Psoas muscle (tissue), 8 donors: ENCODE measurements around the gene CTBP2. TPM values are rescaled to one million over a fixed set of nuclear protein-coding genes. Genes with fewer than 3 reads are reported as not detected.

Experiments
- ATAC-seq, 4 donors: fragments of 200-7000 bp; cut with Tn5 transposase; one replicate each; pipeline ENCODE4 v1.9.1; 2020; ENCODE audit warnings: moderate library complexity in 3 of 4, mild to moderate bottlenecking in 2 of 4
- DNase-seq, 2 donors: peaks; one replicate each; pipeline ENCODE4 v3.0.0-alpha.2; 2020
- H3K27ac ChIP-seq: fragments of 200-600 bp; one replicate; pipeline ENCODE4 v1.8.0; 2022
- H3K27me3 ChIP-seq, 3 donors: fragments of 200-600 bp in 1 of 3; one replicate each; pipeline versions ENCODE4 v1.6.1 to v1.8.0; 2013 to 2022; ENCODE audit warnings: low read length in 2 of 3, mild to moderate bottlenecking in 2 of 3, moderate library complexity in 1 of 3; ENCODE audit not compliant: insufficient read depth in 3 of 3
- H3K36me3 ChIP-seq, 2 donors: fragments of 200-600 bp in 1 of 2; one replicate each; pipeline versions ENCODE4 v1.6.1 to v1.8.0; 2013 to 2022; ENCODE audit warnings: low read depth in 1 of 2, mild to moderate bottlenecking in 1 of 2, moderate library complexity in 1 of 2; ENCODE audit not compliant: insufficient read depth in 1 of 2
- H3K4me1 ChIP-seq: fragments of 200-600 bp; one replicate; pipeline ENCODE4 v1.8.0; 2022
- H3K4me3 ChIP-seq: fragments of 200-600 bp; one replicate; pipeline ENCODE4 v1.8.0; 2022; ENCODE audit warnings: mild to moderate bottlenecking
- H3K9me3 ChIP-seq: fragments of 200-600 bp; one replicate; pipeline ENCODE4 v1.8.0; 2022
- CTCF ChIP-seq: fragments of 200-600 bp; IDR thresholded peaks from one replicate; pipeline ENCODE4 v1.8.0; 2022; ENCODE audit warnings: antibody characterized with exemption
- WGBS, 3 donors: extraction: QIAGEN DNeasy Blood & Tissue Kit; methylation state at CpG; one replicate each; pipeline versions ENCODE4 v1.1.6 to v1.1.7; 2013; 5-methylcytosine and 5-hydroxymethylcytosine counted together
- intact Hi-C, 2 donors: fragments of 100-400 bp; cut with DNase I; formaldehyde crosslinking; loops; one replicate each; pipeline versions ENCODE4 v1.11.0 to v1.14.2; 2022
- polyA plus RNA-seq, 3 donors: library from polyadenylated mRNA; stranded (reverse); fragments of 200-250 nt; gene quantifications; one replicate each; pipeline ENCODE4 v1.2.3, GENCODE V29; 2013
- total RNA-seq, 4 donors: library from RNA; stranded (reverse); fragmentation: NEBNext Ultra II Directional in 2 of 4; extraction: Animal tissue kit (Norgen Biotek cat#: 25700) in 2 of 4; gene quantifications; one replicate each; pipeline versions ENCODE4 v1.2.1 to v1.2.4, GENCODE V29; 2021 to 2023
- donor health status: healthy with polysubstance abuse.
- donor health status: DM: no; HTN: no; CAD: no; lungs with moderate emphysema.
- donor health status: Bipolar disorder and iron deficiency.
- donor health status: healthy.
- donor health status: DM: yes; HTN: yes; CAD: no.
- donor health status: DM: no; HTN: no; CAD: no.
- donor health status: DM: no; HTN: no; CAD: no.
- donor health status: DM: yes; HTN: yes; CAD: no.

Gene CTBP2
- total and polyA plus RNA-seq, 7 donors = 14.7 to 49.8 (median 33.0) TPM

- no peaks in the 10 kb centered on the region for H3K9me3 ChIP-seq
- 51 to 71% (median 65%) methylated on average over 5 of the region's 5 CpGs for WGBS, 3 donors
- no peak overlapping the region for H3K4me3 ChIP-seq
- DNase-seq (no peak), ATAC-seq (no peak)
- H3K27ac ChIP-seq = peak overlapping the region; percentile 80
- intact Hi-C loops = no loop called here
- no peaks in the 10 kb centered on the region for H3K27me3 ChIP-seq
- peaks cover 82% of the 10 kb centered on the region for H3K4me1 ChIP-seq
- no peaks in the 10 kb centered on the region for H3K36me3 ChIP-seq
- no peak for TF ChIP-seq CTCF
These were observed 104.9 kb downstream of the CTBP2 start for GRCh38 chr10:125055446-125055845.

GRCh38 chr10:125054669-125055268 lies 105.6 kb downstream of the CTBP2 start:
- WGBS, 3 donors = 90 to 93% (median 91%) methylated on average over 9 of the region's 9 CpGs
- no peak for TF ChIP-seq CTCF

GRCh38 chr10:125054216-125054615 lies 106.1 kb downstream of the CTBP2 start:
- Histone ChIP-seq H3K27ac (peak overlapping the region; percentile 80), H3K9me3 (no peaks in the 10 kb centered on the region), H3K27me3 (no peaks in the 10 kb centered on the region), H3K36me3 (no peaks in the 10 kb centered on the region), H3K4me3 (no peak overlapping the region), H3K4me1 (peaks cover 82% of the 10 kb centered on the region)
- ATAC-seq = no peak
- no peak for DNase-seq
- 67 to 79% (median 77%) methylated on average over 3 of the region's 3 CpGs for WGBS, 3 donors
- no peak for TF ChIP-seq CTCF
- intact Hi-C loops = no loop called here

More at GRCh38 chr10:125054669-125055268, 105.6 kb downstream of the CTBP2 start:
- Histone ChIP-seq H3K27me3 (no peaks in the 10 kb centered on the region), H3K4me3 (no peak overlapping the region), H3K9me3 (no peaks in the 10 kb centered on the region), H3K36me3 (no peaks in the 10 kb centered on the region), H3K27ac (peak overlapping the region; percentile 80), H3K4me1 (peaks cover 82% of the 10 kb centered on the region)
- intact Hi-C loops = no loop called here
- ATAC-seq = no peak
- no peak for DNase-seq

GRCh38 chr10:125052146-125052545 lies 108.2 kb downstream of the CTBP2 start:
- Histone ChIP-seq H3K9me3 (no peaks in the 10 kb centered on the region), H3K4me1 (peaks cover 80% of the 10 kb centered on the region), H3K27me3 (no peaks in the 10 kb centered on the region), H3K27ac (no peak overlapping the region), H3K36me3 (no peaks in the 10 kb centered on the region), H3K4me3 (no peak overlapping the region)
- no peak for TF ChIP-seq CTCF
- intact Hi-C loops = no loop called here
- WGBS, 3 donors = 80 to 82% (median 81%) methylated on average over 8 of the region's 8 CpGs
- ATAC-seq = no peak
- DNase-seq = no peak

GRCh38 chr10:125050383-125050782 lies 110.0 kb downstream of the CTBP2 start:
- 79 to 88% (median 83%) methylated on average over 14 of the region's 14 CpGs for WGBS, 3 donors
- H3K4me3 ChIP-seq = no peak overlapping the region
- intact Hi-C loops = no loop called here
- H3K9me3 ChIP-seq = no peaks in the 10 kb centered on the region
- ATAC-seq (no peak), DNase-seq (peak in 1 of 2 donors; percentile 30)
- H3K27ac ChIP-seq = peak overlapping the region; percentile 16
- peaks cover 77% of the 10 kb centered on the region for H3K4me1 ChIP-seq
- no peak for TF ChIP-seq CTCF
- no peaks in the 10 kb centered on the region for H3K27me3 ChIP-seq
- no peaks in the 10 kb centered on the region for H3K36me3 ChIP-seq
